HTERT RPE-1 (cell line): ENCODE measurements around the gene MRGPRE.

Experiments used
- in situ Hi-C: fragments of 300-500 bp; cut with MboI; formaldehyde crosslinking; loops from 4 replicates; pipeline ENCODE4 v1.14.3; 2020; ENCODE audit warnings: low sequenced_read_pairs

Gene MRGPRE

DNA sequence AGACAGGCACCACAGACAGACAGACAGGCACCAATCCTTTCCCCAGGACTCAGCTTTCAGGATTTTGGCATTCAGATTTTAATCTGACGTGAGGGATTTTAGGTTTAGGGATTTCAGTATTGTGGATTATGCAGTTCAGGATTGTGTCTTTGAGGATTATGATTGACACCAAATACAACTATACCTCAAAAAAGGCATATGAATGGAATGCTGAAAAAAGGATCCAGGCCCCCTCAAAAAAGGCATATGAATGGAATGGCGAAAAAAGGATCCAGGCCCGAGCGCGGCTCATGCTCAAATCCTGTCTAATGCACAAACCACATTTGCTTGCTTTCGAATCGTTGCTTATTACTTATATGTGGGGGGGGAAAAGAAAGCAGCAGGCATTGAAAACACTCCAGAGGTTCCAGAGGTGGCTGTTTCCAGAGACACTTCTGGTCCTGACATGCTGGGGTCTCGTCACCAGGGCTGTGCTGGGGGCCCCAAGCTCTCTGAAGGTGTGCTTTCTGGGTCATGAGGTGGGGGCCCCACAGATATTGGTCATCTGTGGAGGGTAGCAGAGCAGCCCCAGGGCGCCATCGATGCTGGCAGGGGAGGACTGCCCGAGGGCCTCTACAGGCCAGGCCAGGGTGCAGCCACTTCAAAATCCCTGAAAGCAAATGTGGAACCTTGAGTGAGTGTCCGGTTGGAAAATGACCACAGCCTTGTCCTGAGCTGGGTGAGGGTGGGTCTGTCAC is 50.3 kb downstream of the MRGPRE start:
- in situ Hi-C loops = no loop called here

DNA sequence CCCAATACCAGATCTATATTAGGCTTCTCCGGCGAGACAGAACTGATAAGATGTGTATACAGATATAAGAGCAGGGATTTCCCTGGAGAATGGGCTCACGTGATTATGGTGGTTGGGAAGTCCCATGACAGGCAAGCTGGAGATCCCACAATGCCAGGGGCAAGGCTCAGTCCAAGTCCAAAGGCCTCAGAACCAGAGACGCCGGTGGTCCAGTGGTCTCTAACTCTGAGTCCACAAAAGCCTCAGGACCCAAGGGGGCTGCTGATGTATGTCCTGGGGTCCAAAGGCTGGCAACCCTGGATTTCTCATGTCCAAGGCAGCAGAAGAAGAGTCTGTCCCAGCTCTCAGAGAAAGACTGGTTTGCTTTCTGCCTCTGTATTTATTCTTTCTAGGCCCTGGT is 51.3 kb downstream of the MRGPRE start:
- in situ Hi-C loops = no loop called here

DNA sequence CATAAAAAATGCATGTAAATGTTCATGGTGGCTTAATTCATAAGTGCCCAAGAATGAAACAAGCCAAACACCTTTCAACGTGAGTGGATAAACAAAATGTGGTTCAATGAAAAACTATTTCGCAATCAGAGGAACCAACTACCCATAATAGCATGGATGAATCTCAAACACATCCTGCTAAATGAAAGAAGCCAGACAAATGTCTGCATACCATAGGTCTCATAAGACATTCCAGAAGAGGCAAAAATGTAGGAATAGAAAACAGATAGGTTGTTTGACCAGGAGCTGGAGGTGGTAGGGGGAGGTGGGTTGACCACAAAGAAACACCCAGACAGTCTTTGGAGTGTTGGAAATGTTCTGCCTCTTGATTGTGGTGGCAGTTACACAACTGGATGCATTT is 53.9 kb downstream of the MRGPRE start:
- in situ Hi-C loops = no loop called here

DNA sequence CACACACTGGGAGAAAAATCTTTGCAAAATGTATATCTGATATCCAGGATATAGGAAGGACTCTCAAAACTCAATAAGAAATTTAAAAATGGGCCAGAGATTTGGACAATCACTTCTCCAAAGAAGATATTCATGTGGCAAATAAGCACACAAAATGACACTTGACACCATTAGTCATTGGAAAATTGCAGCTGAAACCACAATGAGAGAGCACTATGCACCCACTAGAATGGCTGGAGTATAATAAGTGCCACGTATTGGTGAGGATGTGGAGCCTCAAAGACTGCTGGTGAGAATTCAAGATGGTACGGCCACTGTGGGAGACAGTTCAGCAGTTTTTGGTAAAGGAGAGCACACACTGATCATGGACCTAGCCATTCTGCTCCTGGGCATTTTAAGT is 54.3 kb downstream of the MRGPRE start:
- in situ Hi-C loops = no loop called here
